ENCODE results near the gene P2RX4.

GRCh38 chr12:121274036-121274763, 64.3 kb downstream of the P2RX4 start:
- TF ChIP-seq CTCF (IDR thresholded peaks at IDR 0.05): no peak
- no peak for TF ChIP-seq POLR2A (IDR thresholded peaks at IDR 0.05)

Measured in heart left ventricle (tissue), 13 donors.